T-helper 1 cell treated with Interleukin-12 subunit alpha and Interleukin-12 subunit beta and Interleukin-4 antibody, amounts not matched to agents 30 μg/mL and 1 μg/mL, for 36 hours (primary cell): ENCODE results near the gene NCAN.
"Not testable (repeated sequence)": the region's sequence is repeated elsewhere in the genome, so short reads cannot be mapped to it uniquely, and the experiment has no call there.

Source experiments
- H3K27ac Mint-ChIP-seq: one replicate; pipeline ENCODE4 v1.8.0; 2021; ENCODE audit warnings: mild to moderate bottlenecking, mixed read lengths
- H3K27me3 Mint-ChIP-seq: one replicate; pipeline ENCODE4 v1.8.0; 2021; ENCODE audit warnings: low read depth, mixed read lengths
- H3K36me3 Mint-ChIP-seq: one replicate; pipeline ENCODE4 v1.8.0; 2021; ENCODE audit warnings: low read depth, mixed read lengths
- H3K4me1 Mint-ChIP-seq: one replicate; pipeline ENCODE4 v1.8.0; 2021; ENCODE audit warnings: low read depth, mixed read lengths
- H3K4me3 Mint-ChIP-seq: one replicate; pipeline ENCODE4 v1.8.0; 2021; ENCODE audit warnings: mild to moderate bottlenecking, moderate library complexity, mixed read lengths
- H3K9me3 Mint-ChIP-seq: one replicate; pipeline ENCODE4 v1.8.0; 2021; ENCODE audit warnings: mixed read lengths

Gene NCAN

DNA sequence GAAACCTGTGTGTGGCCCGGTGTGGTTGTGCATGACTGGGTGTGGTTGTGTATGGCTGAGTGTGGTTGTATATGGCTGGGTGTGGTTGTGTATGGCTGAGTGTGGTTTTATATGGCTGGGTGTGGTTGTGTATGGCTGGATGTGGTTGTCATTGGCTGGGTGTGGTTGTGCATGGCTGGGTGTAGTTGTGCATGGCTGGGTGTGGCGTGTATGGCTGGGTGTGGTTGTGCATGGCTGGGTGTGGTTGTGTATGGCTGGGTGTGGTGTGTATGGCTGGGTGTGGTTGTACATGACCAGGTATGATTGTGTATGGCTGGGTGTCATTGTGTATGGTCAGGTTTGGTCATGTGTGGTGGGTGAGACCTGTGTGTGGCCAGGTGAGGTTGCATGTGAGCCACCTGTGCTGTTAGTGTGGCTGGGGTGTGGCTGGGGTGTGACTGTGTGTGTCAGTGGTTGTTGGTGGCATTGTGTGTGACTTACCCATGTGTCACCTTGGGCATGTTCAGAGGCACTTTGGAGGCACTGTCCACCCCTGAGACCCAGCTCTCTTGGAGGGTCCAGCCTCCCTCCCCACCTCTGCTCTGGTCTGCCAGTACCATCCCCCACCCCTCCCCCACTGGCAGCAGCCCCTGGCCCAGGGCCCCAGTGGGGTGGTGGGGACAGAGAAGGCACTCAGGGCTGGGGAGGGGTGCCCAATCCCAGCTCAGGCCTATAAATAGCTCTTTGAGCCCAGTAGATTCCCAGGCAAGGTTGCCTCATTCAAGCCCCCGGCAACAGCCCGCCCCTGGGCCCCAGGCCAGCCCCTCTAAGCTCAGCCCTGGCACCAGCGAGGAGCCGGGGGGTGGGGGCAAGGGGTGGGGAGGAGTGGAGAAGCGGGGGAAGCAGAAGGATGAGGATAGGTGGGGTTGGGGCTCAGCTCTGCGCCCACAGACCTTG is 3.9 kb upstream of the NCAN start:
- H3K4me1 Mint-ChIP-seq = peaks cover 18% of the 10 kb centered on the region

DNA sequence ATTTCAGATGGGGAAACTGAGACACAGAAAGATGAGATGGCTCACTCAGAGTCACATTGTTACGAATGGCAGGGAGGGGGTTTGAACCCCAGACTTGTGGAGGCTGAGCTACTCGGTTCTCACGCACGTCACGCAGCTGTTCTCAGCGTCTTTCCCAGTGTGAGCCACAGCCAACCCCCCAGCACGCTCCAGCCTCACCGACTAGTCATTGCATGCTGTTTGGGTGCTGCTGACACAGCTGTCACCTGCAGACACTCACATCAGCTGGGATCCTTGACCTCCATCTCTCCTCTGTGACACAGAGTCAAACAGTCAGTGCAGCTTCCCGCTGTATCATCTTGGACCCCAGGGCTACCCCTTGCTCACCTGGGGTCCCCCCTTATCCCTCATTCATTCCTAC is 2.4 kb upstream of the NCAN start:
- no peak overlapping the region for H3K27ac Mint-ChIP-seq
- peaks cover 17% of the 10 kb centered on the region for H3K4me1 Mint-ChIP-seq
- peaks cover 13% of the 10 kb centered on the region for H3K9me3 Mint-ChIP-seq
- peaks cover 29% of the 10 kb centered on the region for H3K27me3 Mint-ChIP-seq
- no peak overlapping the region for H3K4me3 Mint-ChIP-seq
- H3K36me3 Mint-ChIP-seq = peaks cover 12% of the 10 kb centered on the region

More for the DNA sequence above, 3.9 kb upstream of the NCAN start:
- Mint-ChIP-seq H3K27ac (peak overlapping the region; percentile 60), H3K4me3 (peak overlapping the region; percentile 15), H3K36me3 (peaks cover 13% of the 10 kb centered on the region), H3K9me3 (peaks cover 13% of the 10 kb centered on the region), H3K27me3 (peaks cover 14% of the 10 kb centered on the region)

DNA sequence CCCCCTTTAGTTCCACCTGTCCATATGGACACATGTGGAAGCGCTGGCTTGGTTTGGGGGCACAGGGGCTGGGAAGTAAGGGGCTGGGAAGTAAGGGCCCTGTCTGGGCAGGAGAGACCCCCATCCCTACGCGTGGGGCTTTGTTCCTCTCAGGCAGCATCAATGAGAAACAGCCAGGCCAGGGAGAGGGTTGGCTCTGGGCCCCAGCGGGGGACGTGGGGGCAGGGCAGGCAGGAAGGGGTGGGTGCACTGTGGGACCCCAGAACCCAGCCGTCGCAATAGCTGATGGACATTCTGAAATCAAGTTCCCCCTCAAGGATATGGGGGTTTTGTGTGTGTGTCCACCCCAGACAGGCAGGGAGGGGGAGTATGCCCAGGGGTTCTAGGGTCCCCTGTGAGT is 1.2 kb downstream of the NCAN start:
- Mint-ChIP-seq H3K4me1 (peaks cover 5% of the 10 kb centered on the region), H3K27me3 (peaks cover 33% of the 10 kb centered on the region), H3K9me3 (peaks cover under 1% of the 10 kb centered on the region), H3K27ac (no peak overlapping the region), H3K4me3 (no peak overlapping the region), H3K36me3 (no peaks in the 10 kb centered on the region)

DNA sequence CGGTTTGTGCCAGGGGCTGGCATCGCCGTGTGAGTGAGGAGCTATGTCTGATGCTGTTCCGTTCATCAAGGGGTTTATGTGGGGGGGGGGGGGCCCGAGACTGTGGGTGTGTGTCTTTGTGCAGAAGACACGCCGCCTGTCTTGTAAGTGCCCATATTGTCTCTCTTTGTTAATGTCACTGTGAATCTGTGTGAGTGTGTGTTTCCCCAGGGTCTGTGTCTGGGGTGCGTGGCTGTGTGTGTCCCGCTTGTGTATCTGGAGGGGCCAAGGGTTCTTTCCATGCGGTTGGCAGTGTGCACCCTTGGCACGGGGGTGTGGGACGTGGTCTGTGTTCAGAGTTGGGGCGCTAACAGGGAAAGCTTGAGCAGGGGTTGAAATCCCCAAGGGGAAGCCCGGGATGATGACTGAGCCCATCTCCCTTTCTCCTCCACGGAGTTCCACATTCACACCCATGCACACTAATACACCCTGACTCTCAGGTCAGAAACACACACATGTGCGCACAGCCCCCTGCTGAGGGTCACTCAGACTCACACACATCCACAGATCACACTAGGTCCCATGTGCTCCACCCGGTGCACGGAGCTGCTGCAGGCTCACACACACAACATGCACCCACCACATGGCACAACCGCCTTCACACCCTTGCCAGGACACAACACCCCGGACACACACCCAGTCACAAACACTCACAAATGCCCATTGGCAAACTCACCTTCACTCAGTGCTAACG is 1.8 kb downstream of the NCAN start:
- no peak overlapping the region for H3K27ac Mint-ChIP-seq
- no peak overlapping the region for H3K4me3 Mint-ChIP-seq
- no peaks in the 10 kb centered on the region for H3K36me3 Mint-ChIP-seq
- H3K4me1 Mint-ChIP-seq = peaks cover 5% of the 10 kb centered on the region
- H3K9me3 Mint-ChIP-seq = no peaks in the 10 kb centered on the region
- peaks cover 33% of the 10 kb centered on the region for H3K27me3 Mint-ChIP-seq

DNA sequence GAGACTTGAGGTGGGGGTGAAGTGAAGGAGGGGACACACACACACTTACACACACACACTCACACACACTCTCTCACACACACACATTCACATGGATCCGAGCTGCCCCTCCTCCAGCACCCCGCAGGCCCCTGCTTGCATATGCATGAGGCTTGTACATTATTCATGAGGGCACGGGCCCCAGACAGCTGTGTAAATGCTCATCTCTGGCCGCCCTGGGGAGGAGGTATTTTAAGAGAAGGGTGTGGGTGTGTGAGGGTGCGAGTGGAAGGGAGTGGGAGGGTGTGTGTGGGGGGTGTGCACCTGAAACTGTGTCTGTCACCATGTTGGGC is 2.4 kb downstream of the NCAN start:
- no peaks in the 10 kb centered on the region for H3K36me3 Mint-ChIP-seq
- H3K9me3 Mint-ChIP-seq = no peaks in the 10 kb centered on the region
- H3K4me3 Mint-ChIP-seq = no peak overlapping the region
- no peak overlapping the region for H3K27ac Mint-ChIP-seq
- H3K27me3 Mint-ChIP-seq = peaks cover 33% of the 10 kb centered on the region
- H3K4me1 Mint-ChIP-seq = peaks cover 5% of the 10 kb centered on the region

DNA sequence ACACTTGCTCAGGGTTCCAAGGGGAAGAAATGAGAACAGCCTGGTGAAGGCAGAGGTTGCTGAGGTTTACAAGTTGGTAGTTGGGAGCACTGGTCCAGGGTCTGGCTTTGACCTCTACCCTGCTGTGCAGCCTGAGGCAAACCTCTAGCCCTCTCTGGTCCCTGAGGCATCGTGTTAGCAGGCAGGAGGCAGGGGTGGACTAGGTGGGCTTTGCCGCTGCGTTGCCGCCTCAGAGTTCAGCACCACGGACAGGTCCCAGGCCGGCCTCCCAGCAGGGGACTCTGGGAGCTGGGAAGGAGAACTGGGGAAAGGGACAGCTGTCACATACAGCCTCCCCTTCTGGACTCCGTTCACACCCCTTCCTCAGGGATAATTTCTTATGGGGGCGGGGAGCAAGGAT is 3.1 kb downstream of the NCAN start:
- Mint-ChIP-seq H3K27ac (no peak overlapping the region), H3K4me1 (peaks cover 2% of the 10 kb centered on the region), H3K27me3 (peaks cover 33% of the 10 kb centered on the region), H3K9me3 (no peaks in the 10 kb centered on the region), H3K4me3 (no peak overlapping the region), H3K36me3 (no peaks in the 10 kb centered on the region)

DNA sequence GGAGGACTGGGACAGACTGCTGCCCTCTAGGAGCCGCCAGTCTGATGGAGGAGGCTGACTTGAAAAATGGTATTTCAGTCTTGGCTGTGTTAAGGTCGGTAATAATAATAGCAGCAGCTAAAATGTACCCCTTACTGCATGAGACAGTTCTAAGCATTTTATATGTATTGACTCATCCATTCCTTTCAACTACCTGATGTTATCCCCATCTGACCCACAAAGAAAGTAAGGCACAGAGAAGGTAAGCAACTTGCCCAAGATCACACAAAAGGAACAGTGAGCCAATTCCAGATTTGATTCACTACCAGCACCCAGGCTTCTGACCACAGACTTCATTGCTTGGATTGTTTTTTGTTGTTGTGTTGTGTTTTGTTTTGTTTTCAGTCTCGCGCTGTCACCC is 4.0 kb downstream of the NCAN start:
- Mint-ChIP-seq H3K4me1 (peaks cover 2% of the 10 kb centered on the region), H3K27ac (no peak overlapping the region), H3K4me3 (no peak overlapping the region), H3K36me3 (no peaks in the 10 kb centered on the region), H3K9me3 (no peaks in the 10 kb centered on the region), H3K27me3 (peaks cover 29% of the 10 kb centered on the region)

DNA sequence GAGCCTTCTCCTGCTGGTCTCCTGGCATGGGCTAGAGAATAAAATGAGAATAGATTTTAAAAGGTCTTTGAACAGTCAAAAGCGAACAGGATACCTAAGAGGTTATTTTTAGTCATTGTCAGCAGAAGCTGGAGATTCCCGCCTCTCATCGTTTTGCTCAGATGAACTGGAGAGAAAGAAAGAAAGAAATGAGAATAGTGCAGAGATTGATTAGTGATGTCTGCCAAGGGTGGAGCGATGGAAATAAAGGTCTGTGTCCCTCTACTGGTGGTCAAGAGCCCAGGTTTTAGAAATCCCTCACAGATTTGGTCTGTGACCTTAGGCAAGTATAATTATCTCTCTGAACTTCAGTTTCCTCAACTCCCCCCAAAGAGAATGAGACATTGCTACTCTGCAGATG is 5.3 kb downstream of the NCAN start:
- Mint-ChIP-seq H3K4me3 (no peak overlapping the region), H3K27ac (no peak overlapping the region), H3K9me3 (no peaks in the 10 kb centered on the region), H3K27me3 (peaks cover 21% of the 10 kb centered on the region), H3K36me3 (no peaks in the 10 kb centered on the region), H3K4me1 (peaks cover 2% of the 10 kb centered on the region)

DNA sequence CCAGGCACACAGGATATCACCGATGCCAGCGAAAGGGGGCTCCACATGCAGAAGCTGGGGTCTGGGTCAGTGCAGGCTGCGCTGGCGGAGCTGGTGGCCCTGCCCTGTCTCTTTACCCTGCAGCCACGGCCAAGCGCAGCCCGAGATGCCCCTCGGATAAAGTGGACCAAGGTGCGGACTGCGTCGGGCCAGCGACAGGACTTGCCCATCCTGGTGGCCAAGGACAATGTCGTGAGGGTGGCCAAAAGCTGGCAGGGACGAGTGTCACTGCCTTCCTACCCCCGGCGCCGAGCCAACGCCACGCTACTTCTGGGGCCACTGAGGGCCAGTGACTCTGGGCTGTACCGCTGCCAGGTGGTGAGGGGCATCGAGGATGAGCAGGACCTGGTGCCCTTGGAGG is 7.2 kb downstream of the NCAN start:
- no peak overlapping the region for H3K27ac Mint-ChIP-seq
- no peaks in the 10 kb centered on the region for H3K4me1 Mint-ChIP-seq
- H3K36me3 Mint-ChIP-seq = no peaks in the 10 kb centered on the region

DNA sequence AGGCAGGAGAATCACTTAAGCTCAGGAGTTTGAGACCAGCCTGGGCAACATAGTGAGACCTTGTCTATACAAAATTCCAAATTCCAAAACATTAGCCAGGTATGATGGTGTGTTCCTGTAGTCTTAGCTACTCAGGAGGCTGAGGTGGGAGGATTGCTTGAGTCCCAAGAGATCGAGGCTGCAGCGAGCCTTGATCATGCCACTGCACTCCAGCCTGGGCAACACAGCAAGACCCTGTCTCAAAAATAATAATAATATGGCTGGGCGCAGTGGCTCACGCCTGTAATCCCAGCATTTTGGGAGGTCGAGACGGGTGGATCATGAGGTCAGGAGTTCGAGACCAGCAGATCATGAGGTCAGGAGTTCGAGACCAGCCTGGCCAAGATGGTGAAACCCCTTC is 9.2 kb downstream of the NCAN start:
- H3K27me3 Mint-ChIP-seq = peaks cover 13% of the 10 kb centered on the region
- H3K36me3 Mint-ChIP-seq, H3K4me3 Mint-ChIP-seq, H3K27ac Mint-ChIP-seq, H3K4me1 Mint-ChIP-seq, H3K9me3 Mint-ChIP-seq: not testable (repeated sequence)

More for the DNA sequence above, 7.2 kb downstream of the NCAN start:
- H3K27me3 Mint-ChIP-seq = peaks cover 15% of the 10 kb centered on the region
- no peak overlapping the region for H3K4me3 Mint-ChIP-seq
- no peaks in the 10 kb centered on the region for H3K9me3 Mint-ChIP-seq

DNA sequence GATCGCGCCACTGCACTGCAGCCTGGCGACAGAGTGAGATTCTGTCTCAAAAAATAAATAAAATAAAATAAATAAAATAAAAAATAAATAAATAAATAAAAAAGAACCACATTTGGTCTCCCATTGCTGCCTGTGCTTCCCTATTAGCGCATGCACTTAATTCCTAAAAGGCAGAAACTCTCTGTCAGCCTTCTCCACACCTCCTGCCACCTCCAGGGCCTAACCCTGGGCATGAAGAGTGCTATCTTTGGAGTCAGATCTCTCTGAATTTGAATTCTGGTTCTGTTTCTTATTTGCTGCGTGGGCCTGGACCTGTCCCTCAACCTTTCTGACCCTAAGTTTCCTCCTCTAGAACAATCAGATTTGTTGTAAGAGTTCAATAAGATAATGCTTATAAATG is 11.3 kb downstream of the NCAN start:
- H3K4me3 Mint-ChIP-seq = no peak overlapping the region
- peaks cover 13% of the 10 kb centered on the region for H3K27me3 Mint-ChIP-seq
- H3K27ac Mint-ChIP-seq = no peak overlapping the region
- H3K4me1 Mint-ChIP-seq = peaks cover 3% of the 10 kb centered on the region
- H3K36me3 Mint-ChIP-seq = no peaks in the 10 kb centered on the region
- no peaks in the 10 kb centered on the region for H3K9me3 Mint-ChIP-seq

DNA sequence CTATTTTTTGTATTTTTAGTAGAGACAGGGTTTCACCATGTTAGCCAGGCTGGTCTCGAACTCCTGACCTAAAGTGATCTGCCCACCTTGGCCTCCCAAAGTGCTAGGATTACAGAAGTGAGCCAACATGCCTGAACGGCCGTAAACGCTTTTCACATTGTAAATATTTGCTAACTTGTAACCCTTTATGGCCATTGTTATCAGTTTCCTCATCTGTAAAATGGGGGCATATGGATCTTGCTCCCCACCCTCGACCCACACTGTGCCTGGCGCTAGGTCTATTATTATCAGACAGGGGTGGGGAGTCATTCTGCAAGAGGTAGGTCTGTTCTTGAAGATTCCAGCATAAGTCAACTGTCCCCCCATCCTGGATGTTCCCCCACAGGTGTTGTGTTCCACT is 11.9 kb downstream of the NCAN start:
- Mint-ChIP-seq H3K9me3 (no peaks in the 10 kb centered on the region), H3K4me1 (peaks cover 3% of the 10 kb centered on the region), H3K4me3 (no peak overlapping the region), H3K27ac (no peak overlapping the region), H3K36me3 (no peaks in the 10 kb centered on the region), H3K27me3 (peaks cover 13% of the 10 kb centered on the region)

DNA sequence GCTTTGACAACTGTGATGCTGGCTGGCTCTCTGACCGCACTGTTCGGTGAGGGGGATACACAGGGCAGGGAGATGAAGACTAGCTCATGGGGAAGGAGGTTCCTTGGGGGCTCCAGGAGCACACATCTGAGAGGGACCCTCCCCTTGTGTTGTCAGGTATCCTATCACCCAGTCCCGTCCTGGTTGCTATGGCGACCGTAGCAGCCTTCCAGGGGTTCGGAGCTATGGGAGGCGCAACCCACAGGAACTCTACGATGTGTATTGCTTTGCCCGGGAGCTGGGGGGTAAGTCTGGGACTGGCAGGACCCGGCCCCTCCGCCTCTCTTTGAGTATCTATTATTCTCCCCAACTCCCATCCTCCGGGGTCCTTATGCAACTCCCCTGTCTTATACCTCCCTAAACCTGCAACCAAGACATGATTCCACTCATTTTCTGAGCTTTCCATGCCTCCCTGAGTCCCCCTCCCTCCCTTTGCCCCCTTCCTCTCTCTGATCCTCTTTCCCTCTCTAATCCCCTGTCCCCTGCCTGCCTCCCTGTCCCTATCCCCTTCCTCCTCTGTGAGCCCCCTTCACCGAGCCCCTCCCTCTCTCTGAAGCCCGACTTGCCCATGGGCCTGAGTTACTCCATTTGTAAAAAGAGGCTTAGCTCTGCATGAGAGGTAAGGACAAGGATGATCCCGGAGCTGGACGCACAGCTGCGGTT is 12.5 kb downstream of the NCAN start:
- Mint-ChIP-seq H3K36me3 (no peaks in the 10 kb centered on the region), H3K9me3 (no peaks in the 10 kb centered on the region), H3K27ac (no peak overlapping the region), H3K4me3 (peak overlapping the region; percentile 53), H3K4me1 (peaks cover 3% of the 10 kb centered on the region), H3K27me3 (peaks cover 13% of the 10 kb centered on the region)

DNA sequence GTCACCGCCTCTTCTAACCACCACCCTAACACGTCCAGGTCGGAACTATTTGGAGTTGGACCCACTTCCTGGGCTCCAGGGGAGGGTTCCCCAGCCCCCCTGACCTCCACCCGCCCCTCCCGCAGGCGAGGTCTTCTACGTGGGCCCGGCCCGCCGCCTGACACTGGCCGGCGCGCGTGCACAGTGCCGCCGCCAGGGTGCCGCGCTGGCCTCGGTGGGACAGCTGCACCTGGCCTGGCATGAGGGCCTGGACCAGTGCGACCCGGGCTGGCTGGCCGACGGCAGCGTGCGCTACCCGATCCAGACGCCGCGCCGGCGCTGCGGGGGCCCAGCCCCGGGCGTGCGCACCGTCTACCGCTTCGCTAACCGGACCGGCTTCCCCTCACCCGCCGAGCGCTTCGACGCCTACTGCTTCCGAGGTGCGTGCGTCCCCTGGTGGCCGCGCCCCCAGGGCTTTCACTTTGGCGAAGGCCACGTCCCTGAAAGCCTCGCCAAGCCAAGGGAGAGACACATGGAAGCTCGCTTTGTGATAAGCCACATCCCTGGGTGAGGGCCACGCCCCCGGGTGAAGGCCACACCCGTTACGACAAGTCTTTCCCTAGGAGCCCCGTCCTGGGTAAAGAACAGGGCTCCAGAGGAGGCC is 13.2 kb downstream of the NCAN start:
- Mint-ChIP-seq H3K4me1 (peaks cover 3% of the 10 kb centered on the region), H3K9me3 (no peaks in the 10 kb centered on the region), H3K27ac (no peak overlapping the region)

More for the DNA sequence above, 13.2 kb downstream of the NCAN start:
- no peaks in the 10 kb centered on the region for H3K36me3 Mint-ChIP-seq
- peak overlapping the region; percentile 79 for H3K4me3 Mint-ChIP-seq
- peaks cover 13% of the 10 kb centered on the region for H3K27me3 Mint-ChIP-seq
